DOHH2 (cell line): Measurements from ENCODE around the gene CRCP.
"Not testable (repeated sequence)": the region's sequence is repeated elsewhere in the genome, so short reads cannot be mapped to it uniquely, and the experiment has no call there.

Source experiments
- CTCF ChIP-seq: fragments of 200-600 bp; sonication (generic); IDR thresholded peaks from one replicate; pipeline ENCODE4 v1.5.1; 2014; ENCODE audit warnings: antibody characterized with exemption, mild to moderate bottlenecking, low read depth, low read length; ENCODE audit not compliant: poor library complexity, severe bottlenecking
- EZH2phosphoT487 ChIP-seq: fragments of 200-600 bp; sonication (generic); IDR thresholded peaks from 2 replicates; pipeline ENCODE4 v1.6.1; 2017; ENCODE audit warnings: borderline replicate concordance, mild to moderate bottlenecking, antibody characterized with exemption, low read length, moderate library complexity, mixed read lengths

GRCh38 chr7:66147657-66148056, 33.0 kb downstream of the CRCP start:
- TF ChIP-seq CTCF, EZH2phosphoT487: not testable (repeated sequence)
